PC-9 (cell line): ENCODE results near the gene MAS1. TPM values are rescaled to one million over a fixed set of nuclear protein-coding genes. Genes with fewer than 3 reads are reported as not detected.

Experiments
- BruUV-seq: library from RNA; stranded (reverse); fragments of 400-500 nt; replicated peaks from 2 replicates; lab custom pipeline; 2021; lab: Mats Ljungman, UMichigan
- CTCF ChIA-PET: fragments of 300-600 bp; sonication (Branson Sonifier 250); formaldehyde crosslinking; loops from one replicate; lab custom pipeline; 2022; ENCODE audit warnings: antibody characterized with exemption; lab: Charles Lee
- POLR2A ChIA-PET: fragments of 300-600 bp; sonication (Branson Sonifier 250); formaldehyde crosslinking; loops from one replicate; lab custom pipeline; 2022; ENCODE audit warnings: antibody characterized with exemption; ENCODE audit not compliant: unreplicated experiment; lab: Charles Lee
- DNase-seq, 2 experiments: peaks; one replicate each; pipeline versions ENCODE4 v3.0.0 to v3.0.0-alpha.2; 2015 to 2022; ENCODE audit warnings: mixed read lengths in 1 of 2
- H2AFZ ChIP-seq: fragments of 200-600 bp; sonication (generic); 2 replicates; pipeline ENCODE4 v1.8.1; 2017; ENCODE audit warnings: antibody characterized with exemption
- H3F3A ChIP-seq: fragments of 200-600 bp; sonication (generic); 2 replicates; pipeline ENCODE4 v1.8.1; 2017; ENCODE audit warnings: antibody characterized with exemption, mild to moderate bottlenecking, low read depth; ENCODE audit not compliant: insufficient read depth
- H3K27ac ChIP-seq: fragments of 200-600 bp; sonication (generic); 2 replicates; pipeline ENCODE4 v1.6.1; 2016; ENCODE audit warnings: mixed run types
- H3K27me3 ChIP-seq: fragments of 200-600 bp; sonication (generic); 2 replicates; pipeline ENCODE4 v1.6.1; 2016; ENCODE audit warnings: low read depth, mixed run types; ENCODE audit not compliant: insufficient read depth
- H3K36me3 ChIP-seq: fragments of 200-600 bp; sonication (generic); 2 replicates; pipeline ENCODE4 v1.6.1; 2016; ENCODE audit warnings: low read depth, mixed run types
- H3K4me1 ChIP-seq: fragments of 200-600 bp; sonication (generic); replicated peaks from 2 replicates; pipeline ENCODE4 v1.6.1; 2016; ENCODE audit warnings: mixed run types; ENCODE audit not compliant: insufficient read depth
- H3K4me2 ChIP-seq: fragments of 200-600 bp; sonication (generic); 2 replicates; pipeline ENCODE4 v1.6.1; 2017; ENCODE audit warnings: mixed run types
- H3K4me3 ChIP-seq: fragments of 200-600 bp; sonication (generic); 2 replicates; pipeline ENCODE4 v1.6.1; 2016; ENCODE audit warnings: mixed run types
- H3K79me2 ChIP-seq: fragments of 200-600 bp; sonication (generic); 2 replicates; pipeline ENCODE4 v1.6.1; 2017; ENCODE audit warnings: low read depth, mixed run types
- H3K9me2 ChIP-seq: fragments of 200-600 bp; sonication (generic); 2 replicates; pipeline ENCODE4 v1.8.1; 2017; ENCODE audit warnings: mild to moderate bottlenecking; ENCODE audit not compliant: insufficient read depth
- H3K9me3 ChIP-seq: fragments of 200-600 bp; sonication (generic); 2 replicates; pipeline ENCODE4 v1.8.1; 2016; ENCODE audit warnings: low read depth; ENCODE audit not compliant: insufficient read depth
- H4K20me1 ChIP-seq: fragments of 200-600 bp; sonication (generic); 2 replicates; pipeline ENCODE4 v1.8.1; 2017; ENCODE audit not compliant: insufficient read depth
- EZH2 ChIP-seq: fragments of 200-600 bp; sonication (generic); IDR thresholded peaks from 2 replicates; pipeline ENCODE4 v1.8.0; 2017; ENCODE audit warnings: antibody characterized with exemption, low read depth
- intact Hi-C: fragments of 100-400 bp; cut with micrococcal nuclease; formaldehyde crosslinking; loops from one replicate; pipeline ENCODE4 v1.10.0; 2022; ENCODE audit not compliant: unreplicated experiment
- total RNA-seq: library from RNA; stranded (reverse); gene quantifications from 2 replicates; pipeline ENCODE4 v1.2.3, GENCODE V29; 2021
- TF ChIP-seq, protein P1 (sequence below): fragments of 200-600 bp; sonication (generic); conservative IDR thresholded peaks from 2 replicates; pipeline ENCODE4 v1.6.1; 2017; ENCODE audit warnings: mixed run types, antibody characterized with exemption, mild to moderate bottlenecking, moderate library complexity

MAS1 gene
- total RNA-seq, 1 experiment from 2014 or later = not detected

DNA sequence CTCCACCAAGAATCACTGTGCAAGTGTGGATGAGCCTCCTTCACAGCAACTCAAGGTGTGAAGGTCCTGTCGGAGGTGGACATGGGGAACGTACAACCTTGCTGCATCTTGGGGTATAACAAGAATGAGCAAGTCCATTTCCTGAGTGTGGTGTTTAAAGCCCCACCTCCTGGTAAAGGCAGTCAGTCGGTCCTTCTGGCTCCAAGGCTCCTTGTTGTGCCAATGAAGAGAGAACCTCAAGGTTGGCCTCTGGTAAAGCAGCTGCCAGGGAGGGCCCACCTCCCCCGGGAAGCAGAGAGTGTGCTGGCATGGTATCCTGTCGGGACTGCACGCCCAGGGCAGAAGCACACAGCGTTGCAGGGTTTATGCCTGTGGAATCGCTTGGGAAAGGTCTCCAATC, 12.4 kb upstream of the MAS1 start:
- no peak overlapping the region for H3K4me2 ChIP-seq
- no peaks in the 10 kb centered on the region for H3K9me3 ChIP-seq
- CTCF ChIA-PET = no interaction called here
- BruUV-seq = no TSS peak
- H3K4me3 ChIP-seq = no peak overlapping the region
- no peaks in the 10 kb centered on the region for H4K20me1 ChIP-seq
- H3K9me2 ChIP-seq = no peaks in the 10 kb centered on the region
- H2AFZ ChIP-seq = no peak overlapping the region
- DNase-seq = no peak
- POLR2A ChIA-PET = no interaction called here
- H3K36me3 ChIP-seq = no peaks in the 10 kb centered on the region
- H3F3A ChIP-seq = no peaks in the 10 kb centered on the region
- TF ChIP-seq, protein P1, sequence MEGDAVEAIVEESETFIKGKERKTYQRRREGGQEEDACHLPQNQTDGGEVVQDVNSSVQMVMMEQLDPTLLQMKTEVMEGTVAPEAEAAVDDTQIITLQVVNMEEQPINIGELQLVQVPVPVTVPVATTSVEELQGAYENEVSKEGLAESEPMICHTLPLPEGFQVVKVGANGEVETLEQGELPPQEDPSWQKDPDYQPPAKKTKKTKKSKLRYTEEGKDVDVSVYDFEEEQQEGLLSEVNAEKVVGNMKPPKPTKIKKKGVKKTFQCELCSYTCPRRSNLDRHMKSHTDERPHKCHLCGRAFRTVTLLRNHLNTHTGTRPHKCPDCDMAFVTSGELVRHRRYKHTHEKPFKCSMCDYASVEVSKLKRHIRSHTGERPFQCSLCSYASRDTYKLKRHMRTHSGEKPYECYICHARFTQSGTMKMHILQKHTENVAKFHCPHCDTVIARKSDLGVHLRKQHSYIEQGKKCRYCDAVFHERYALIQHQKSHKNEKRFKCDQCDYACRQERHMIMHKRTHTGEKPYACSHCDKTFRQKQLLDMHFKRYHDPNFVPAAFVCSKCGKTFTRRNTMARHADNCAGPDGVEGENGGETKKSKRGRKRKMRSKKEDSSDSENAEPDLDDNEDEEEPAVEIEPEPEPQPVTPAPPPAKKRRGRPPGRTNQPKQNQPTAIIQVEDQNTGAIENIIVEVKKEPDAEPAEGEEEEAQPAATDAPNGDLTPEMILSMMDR = no peak
- TF ChIP-seq EZH2 = no peak
- no peaks in the 10 kb centered on the region for H3K79me2 ChIP-seq
- peaks cover 77% of the 10 kb centered on the region for H3K27me3 ChIP-seq
- H3K27ac ChIP-seq = no peak overlapping the region
- intact Hi-C loops = no loop called here
- no peaks in the 10 kb centered on the region for H3K4me1 ChIP-seq

- no peak overlapping the region for H3K4me3 ChIP-seq
- H3K9me2 ChIP-seq = no peaks in the 10 kb centered on the region
- no peaks in the 10 kb centered on the region for H3F3A ChIP-seq
- TF ChIP-seq, protein P1 = no peak
- TF ChIP-seq EZH2 = no peak
- no peak for DNase-seq
- no peaks in the 10 kb centered on the region for H3K79me2 ChIP-seq
- ChIA-PET CTCF (no interaction called here), POLR2A (no interaction called here)
- no peaks in the 10 kb centered on the region for H4K20me1 ChIP-seq
- no peak overlapping the region for H2AFZ ChIP-seq
- BruUV-seq = no TSS peak
- intact Hi-C loops = no loop called here
- no peaks in the 10 kb centered on the region for H3K9me3 ChIP-seq
- no peaks in the 10 kb centered on the region for H3K4me1 ChIP-seq
- H3K27me3 ChIP-seq = peaks cover 77% of the 10 kb centered on the region
- H3K36me3 ChIP-seq = no peaks in the 10 kb centered on the region
- no peak overlapping the region for H3K4me2 ChIP-seq
- H3K27ac ChIP-seq = no peak overlapping the region
Observed at GRCh38 chr6:159879856-159880255, 10.9 kb upstream of the MAS1 start.

- Histone ChIP-seq H3F3A (no peaks in the 10 kb centered on the region), H2AFZ (no peak overlapping the region), H3K9me3 (no peaks in the 10 kb centered on the region), H3K79me2 (no peaks in the 10 kb centered on the region), H3K4me1 (no peaks in the 10 kb centered on the region), H3K27me3 (peaks cover 77% of the 10 kb centered on the region), H3K4me2 (no peak overlapping the region), H3K4me3 (no peak overlapping the region), H3K36me3 (no peaks in the 10 kb centered on the region), H3K27ac (no peak overlapping the region), H4K20me1 (no peaks in the 10 kb centered on the region), H3K9me2 (no peaks in the 10 kb centered on the region)
- POLR2A ChIA-PET = no interaction called here
- BruUV-seq = no TSS peak
- CTCF ChIA-PET = no interaction called here
- no peak for DNase-seq
- TF ChIP-seq, protein P1 = no peak
- no peak for TF ChIP-seq EZH2
- intact Hi-C loops = no loop called here
Observed at GRCh38 chr6:159880412-159880975, 10.3 kb upstream of the MAS1 start.
